Psoas muscle (tissue), 8 donors: ENCODE data around the gene UGT2B7. TPM values are rescaled to one million over a fixed set of nuclear protein-coding genes. Genes with fewer than 3 reads are reported as not detected.

ENCODE experiments used
- ATAC-seq, 4 donors: fragments of 200-7000 bp; cut with Tn5 transposase; one replicate each; pipeline ENCODE4 v1.9.1; 2020; ENCODE audit warnings: moderate library complexity in 3 of 4, mild to moderate bottlenecking in 2 of 4
- DNase-seq, 2 donors: peaks; one replicate each; pipeline ENCODE4 v3.0.0-alpha.2; 2020
- H3K27ac ChIP-seq: fragments of 200-600 bp; one replicate; pipeline ENCODE4 v1.8.0; 2022
- H3K27me3 ChIP-seq, 3 donors: fragments of 200-600 bp in 1 of 3; one replicate each; pipeline versions ENCODE4 v1.6.1 to v1.8.0; 2013 to 2022; ENCODE audit warnings: low read length in 2 of 3, mild to moderate bottlenecking in 2 of 3, moderate library complexity in 1 of 3; ENCODE audit not compliant: insufficient read depth in 3 of 3
- H3K36me3 ChIP-seq, 2 donors: fragments of 200-600 bp in 1 of 2; one replicate each; pipeline versions ENCODE4 v1.6.1 to v1.8.0; 2013 to 2022; ENCODE audit warnings: low read depth in 1 of 2, mild to moderate bottlenecking in 1 of 2, moderate library complexity in 1 of 2; ENCODE audit not compliant: insufficient read depth in 1 of 2
- H3K4me1 ChIP-seq: fragments of 200-600 bp; one replicate; pipeline ENCODE4 v1.8.0; 2022
- H3K4me3 ChIP-seq: fragments of 200-600 bp; one replicate; pipeline ENCODE4 v1.8.0; 2022; ENCODE audit warnings: mild to moderate bottlenecking
- H3K9me3 ChIP-seq: fragments of 200-600 bp; one replicate; pipeline ENCODE4 v1.8.0; 2022
- CTCF ChIP-seq: fragments of 200-600 bp; IDR thresholded peaks from one replicate; pipeline ENCODE4 v1.8.0; 2022; ENCODE audit warnings: antibody characterized with exemption
- WGBS, 3 donors: extraction: QIAGEN DNeasy Blood & Tissue Kit; methylation state at CpG; one replicate each; pipeline versions ENCODE4 v1.1.6 to v1.1.7; 2013; 5-methylcytosine and 5-hydroxymethylcytosine counted together
- intact Hi-C, 2 donors: fragments of 100-400 bp; cut with DNase I; formaldehyde crosslinking; loops; one replicate each; pipeline versions ENCODE4 v1.11.0 to v1.14.2; 2022
- polyA plus RNA-seq, 3 donors: library from polyadenylated mRNA; stranded (reverse); fragments of 200-250 nt; gene quantifications; one replicate each; pipeline ENCODE4 v1.2.3, GENCODE V29; 2013
- total RNA-seq, 4 donors: library from RNA; stranded (reverse); fragmentation: NEBNext Ultra II Directional in 2 of 4; extraction: Animal tissue kit (Norgen Biotek cat#: 25700) in 2 of 4; gene quantifications; one replicate each; pipeline versions ENCODE4 v1.2.1 to v1.2.4, GENCODE V29; 2021 to 2023
- donor health status: healthy with polysubstance abuse.
- donor health status: DM: no; HTN: no; CAD: no; lungs with moderate emphysema.
- donor health status: Bipolar disorder and iron deficiency.
- donor health status: healthy.
- donor health status: DM: yes; HTN: yes; CAD: no.
- donor health status: DM: no; HTN: no; CAD: no.
- donor health status: DM: no; HTN: no; CAD: no.
- donor health status: DM: yes; HTN: yes; CAD: no.

Gene UGT2B7
- total and polyA plus RNA-seq, 7 donors = 0.04 TPM; not detected in 6

GRCh38 chr4:69122476-69122875 lies 26.2 kb downstream of the UGT2B7 start:
- H3K9me3 ChIP-seq = no peaks in the 10 kb centered on the region
- no peak for ATAC-seq
- TF ChIP-seq CTCF = no peak
- no peak for DNase-seq
- no peak overlapping the region for H3K4me3 ChIP-seq
- intact Hi-C loops = no loop called here
- H3K36me3 ChIP-seq = no peaks in the 10 kb centered on the region
- H3K27ac ChIP-seq = no peak overlapping the region
- H3K27me3 ChIP-seq = no peaks in the 10 kb centered on the region
- H3K4me1 ChIP-seq = no peaks in the 10 kb centered on the region
- 55 to 67% (median 59%) methylated on average over 3 of the region's 3 CpGs for WGBS, 3 donors

GRCh38 chr4:69124941-69125340 lies 28.7 kb downstream of the UGT2B7 start:
- Histone ChIP-seq H3K27ac (no peak overlapping the region), H3K36me3 (no peaks in the 10 kb centered on the region), H3K27me3 (no peaks in the 10 kb centered on the region), H3K9me3 (no peaks in the 10 kb centered on the region), H3K4me3 (no peak overlapping the region), H3K4me1 (no peaks in the 10 kb centered on the region)
- WGBS, 3 donors = 81 to 100% (median 93%) methylated on average over 1 of the region's 1 CpG
- intact Hi-C loops = no loop called here
- DNase-seq (no peak), ATAC-seq (no peak)
- no peak for TF ChIP-seq CTCF

DNA sequence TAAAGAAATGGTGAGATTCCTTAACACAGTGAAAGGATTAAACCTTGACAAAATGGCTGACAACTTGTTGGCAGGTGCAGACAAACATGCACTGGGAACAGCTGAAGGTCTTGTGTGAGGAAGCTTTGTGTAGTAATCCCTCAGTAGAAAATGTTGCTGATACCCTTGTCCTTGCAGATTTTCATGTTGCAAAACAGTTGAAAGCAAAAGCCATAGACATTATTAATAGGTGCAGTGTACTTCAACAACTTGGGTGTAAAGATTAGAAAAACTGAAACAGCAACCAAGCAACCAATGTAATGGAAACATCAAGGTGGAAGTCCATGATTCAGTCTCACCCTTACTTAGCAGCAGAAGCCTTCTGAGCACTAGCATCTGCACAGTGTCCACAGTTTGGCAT lies 29.8 kb downstream of the UGT2B7 start:
- Histone ChIP-seq H3K27me3 (no peaks in the 10 kb centered on the region), H3K4me1 (no peaks in the 10 kb centered on the region), H3K27ac (no peak overlapping the region), H3K9me3 (no peaks in the 10 kb centered on the region), H3K36me3 (no peaks in the 10 kb centered on the region), H3K4me3 (no peak overlapping the region)
- no peak for DNase-seq
- TF ChIP-seq CTCF = no peak
- intact Hi-C loops = no loop called here
- ATAC-seq = no peak

- H3K4me3 ChIP-seq = no peak overlapping the region
- no peaks in the 10 kb centered on the region for H3K36me3 ChIP-seq
- no peaks in the 10 kb centered on the region for H3K27me3 ChIP-seq
- no peak for ATAC-seq
- TF ChIP-seq CTCF = no peak
- DNase-seq = no peak
- intact Hi-C loops = no loop called here
- no peaks in the 10 kb centered on the region for H3K9me3 ChIP-seq
- no peak overlapping the region for H3K27ac ChIP-seq
- H3K4me1 ChIP-seq = no peaks in the 10 kb centered on the region
Observed at GRCh38 chr4:69133993-69134392, 37.7 kb downstream of the UGT2B7 start.

DNA sequence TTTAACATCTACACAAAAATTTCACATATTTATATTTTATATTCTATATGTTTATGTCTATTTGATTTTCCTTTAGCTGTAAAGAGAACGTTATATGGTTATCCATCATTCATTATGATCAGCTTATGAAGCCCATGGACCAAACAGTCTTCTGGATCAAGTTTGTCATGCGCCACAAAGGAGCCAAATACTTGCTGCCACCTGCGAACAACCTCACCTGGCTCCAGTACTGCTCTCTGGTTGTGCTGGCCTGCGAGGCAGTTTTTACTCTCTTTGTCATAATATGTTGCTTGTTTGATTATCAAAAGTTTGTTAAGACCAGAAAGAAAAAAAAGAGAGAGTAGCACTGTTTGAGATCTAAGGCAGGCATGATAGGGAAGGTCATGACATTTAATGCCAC lies 38.2 kb downstream of the UGT2B7 start:
- Histone ChIP-seq H3K9me3 (no peaks in the 10 kb centered on the region), H3K27ac (no peak overlapping the region), H3K4me3 (no peak overlapping the region), H3K4me1 (no peaks in the 10 kb centered on the region), H3K36me3 (no peaks in the 10 kb centered on the region), H3K27me3 (no peaks in the 10 kb centered on the region)
- DNase-seq (no peak), ATAC-seq (no peak)
- intact Hi-C loops = no loop called here
- WGBS, 3 donors = 78 to 88% (median 82%) methylated on average over 4 of the region's 4 CpGs
- TF ChIP-seq CTCF = no peak
